PC-9 (cell line): Measurements from ENCODE around the gene ABTB2. TPM values are rescaled to one million over a fixed set of nuclear protein-coding genes. Genes with fewer than 3 reads are reported as not detected.

Source experiments
- BruUV-seq: library from RNA; stranded (reverse); fragments of 400-500 nt; replicated peaks from 2 replicates; lab custom pipeline; 2021; lab: Mats Ljungman, UMichigan
- CTCF ChIA-PET: fragments of 300-600 bp; sonication (Branson Sonifier 250); formaldehyde crosslinking; loops from one replicate; lab custom pipeline; 2022; ENCODE audit warnings: antibody characterized with exemption; lab: Charles Lee
- POLR2A ChIA-PET: fragments of 300-600 bp; sonication (Branson Sonifier 250); formaldehyde crosslinking; loops from one replicate; lab custom pipeline; 2022; ENCODE audit warnings: antibody characterized with exemption; ENCODE audit not compliant: unreplicated experiment; lab: Charles Lee
- DNase-seq, 2 experiments: peaks; one replicate each; pipeline versions ENCODE4 v3.0.0 to v3.0.0-alpha.2; 2015 to 2022; ENCODE audit warnings: mixed read lengths in 1 of 2
- H2AFZ ChIP-seq: fragments of 200-600 bp; sonication (generic); 2 replicates; pipeline ENCODE4 v1.8.1; 2017; ENCODE audit warnings: antibody characterized with exemption
- H3F3A ChIP-seq: fragments of 200-600 bp; sonication (generic); 2 replicates; pipeline ENCODE4 v1.8.1; 2017; ENCODE audit warnings: antibody characterized with exemption, mild to moderate bottlenecking, low read depth; ENCODE audit not compliant: insufficient read depth
- H3K27ac ChIP-seq: fragments of 200-600 bp; sonication (generic); 2 replicates; pipeline ENCODE4 v1.6.1; 2016; ENCODE audit warnings: mixed run types
- H3K27me3 ChIP-seq: fragments of 200-600 bp; sonication (generic); 2 replicates; pipeline ENCODE4 v1.6.1; 2016; ENCODE audit warnings: low read depth, mixed run types; ENCODE audit not compliant: insufficient read depth
- H3K36me3 ChIP-seq: fragments of 200-600 bp; sonication (generic); 2 replicates; pipeline ENCODE4 v1.6.1; 2016; ENCODE audit warnings: low read depth, mixed run types
- H3K4me1 ChIP-seq: fragments of 200-600 bp; sonication (generic); replicated peaks from 2 replicates; pipeline ENCODE4 v1.6.1; 2016; ENCODE audit warnings: mixed run types; ENCODE audit not compliant: insufficient read depth
- H3K4me2 ChIP-seq: fragments of 200-600 bp; sonication (generic); 2 replicates; pipeline ENCODE4 v1.6.1; 2017; ENCODE audit warnings: mixed run types
- H3K4me3 ChIP-seq: fragments of 200-600 bp; sonication (generic); 2 replicates; pipeline ENCODE4 v1.6.1; 2016; ENCODE audit warnings: mixed run types
- H3K79me2 ChIP-seq: fragments of 200-600 bp; sonication (generic); 2 replicates; pipeline ENCODE4 v1.6.1; 2017; ENCODE audit warnings: low read depth, mixed run types
- H3K9me2 ChIP-seq: fragments of 200-600 bp; sonication (generic); 2 replicates; pipeline ENCODE4 v1.8.1; 2017; ENCODE audit warnings: mild to moderate bottlenecking; ENCODE audit not compliant: insufficient read depth
- H3K9me3 ChIP-seq: fragments of 200-600 bp; sonication (generic); 2 replicates; pipeline ENCODE4 v1.8.1; 2016; ENCODE audit warnings: low read depth; ENCODE audit not compliant: insufficient read depth
- H4K20me1 ChIP-seq: fragments of 200-600 bp; sonication (generic); 2 replicates; pipeline ENCODE4 v1.8.1; 2017; ENCODE audit not compliant: insufficient read depth
- CTCF ChIP-seq: fragments of 200-600 bp; sonication (generic); conservative IDR thresholded peaks from 2 replicates; pipeline ENCODE4 v1.6.1; 2017; ENCODE audit warnings: mixed run types, antibody characterized with exemption, mild to moderate bottlenecking, moderate library complexity
- EZH2 ChIP-seq: fragments of 200-600 bp; sonication (generic); IDR thresholded peaks from 2 replicates; pipeline ENCODE4 v1.8.0; 2017; ENCODE audit warnings: antibody characterized with exemption, low read depth
- intact Hi-C: fragments of 100-400 bp; cut with micrococcal nuclease; formaldehyde crosslinking; loops from one replicate; pipeline ENCODE4 v1.10.0; 2022; ENCODE audit not compliant: unreplicated experiment
- total RNA-seq: library from RNA; stranded (reverse); gene quantifications from 2 replicates; pipeline ENCODE4 v1.2.3, GENCODE V29; 2021

Gene ABTB2
- total RNA-seq, 1 experiment from 2014 or later = 12.9 TPM

GRCh38 chr11:34161812-34162492 is 195.9 kb downstream of the ABTB2 start:
- Histone ChIP-seq H2AFZ (no peak overlapping the region), H3F3A (peaks cover 20% of the 10 kb centered on the region; the same call in 1 of the 2 replicates), H3K4me2 (no peak overlapping the region), H3K79me2 (no peaks in the 10 kb centered on the region), H3K9me3 (no peaks in the 10 kb centered on the region), H3K36me3 (0 out of 2 replicates have a peak, but pooled peaks cover 4% of the 10 kb centered on the region), H3K27ac (no peak overlapping the region), H3K9me2 (no peaks in the 10 kb centered on the region), H3K4me1 (peaks cover 17% of the 10 kb centered on the region), H3K4me3 (no peak overlapping the region), H3K27me3 (no peaks in the 10 kb centered on the region), H4K20me1 (peaks cover 11% of the 10 kb centered on the region; the same call in 1 of the 2 replicates)
- DNase-seq = peak; percentile 17 to 53
- no peak for TF ChIP-seq EZH2
- TF ChIP-seq CTCF = no peak
- intact Hi-C loops = loop anchor here (10.0 kb wide), 1 partner anchor 733 kb away; no protein-coding TSS in a partner anchor
- CTCF ChIA-PET = interaction anchor here (0.6 kb wide), 1 partner anchor 12 kb away, joined by 7 read pairs; no protein-coding TSS in a partner anchor
- POLR2A ChIA-PET = no interaction called here
- BruUV-seq = no TSS peak

- Histone ChIP-seq H4K20me1 (peaks cover 12% of the 10 kb centered on the region; the same call in 1 of the 2 replicates), H3K4me3 (no peak overlapping the region), H3K9me2 (no peaks in the 10 kb centered on the region), H3F3A (peaks cover 14% of the 10 kb centered on the region; the same call in 1 of the 2 replicates), H3K36me3 (0 out of 2 replicates have a peak, but pooled peaks cover 4% of the 10 kb centered on the region), H3K27ac (no peak overlapping the region), H3K27me3 (no peaks in the 10 kb centered on the region), H2AFZ (no peak overlapping the region), H3K79me2 (no peaks in the 10 kb centered on the region), H3K4me1 (peaks cover 11% of the 10 kb centered on the region), H3K9me3 (no peaks in the 10 kb centered on the region), H3K4me2 (no peak overlapping the region)
- BruUV-seq = no TSS peak
- DNase-seq = no peak
- intact Hi-C loops = loop anchor here (10.0 kb wide), 1 partner anchor 733 kb away; no protein-coding TSS in a partner anchor
- CTCF ChIA-PET = interaction anchor here (0.6 kb wide), 1 partner anchor 13 kb away, joined by 7 read pairs; no protein-coding TSS in a partner anchor
- TF ChIP-seq EZH2 = no peak
- no peak for TF ChIP-seq CTCF
- POLR2A ChIA-PET = no interaction called here
Observed at GRCh38 chr11:34161361-34161760, 196.4 kb downstream of the ABTB2 start.

GRCh38 chr11:34160791-34161190 is 197.0 kb downstream of the ABTB2 start:
- H3K9me2 ChIP-seq = no peaks in the 10 kb centered on the region
- DNase-seq = no peak
- ChIA-PET CTCF (interaction anchor here (0.6 kb wide), 1 partner anchor 25 kb away, joined by 3 read pairs; no protein-coding TSS in a partner anchor), POLR2A (no interaction called here)
- peaks cover 8% of the 10 kb centered on the region; the same call in 1 of the 2 replicates for H3F3A ChIP-seq
- peaks cover 6% of the 10 kb centered on the region for H3K4me1 ChIP-seq
- H3K9me3 ChIP-seq = no peaks in the 10 kb centered on the region
- 0 out of 2 replicates have a peak, but pooled peaks cover 4% of the 10 kb centered on the region for H3K36me3 ChIP-seq
- H3K4me3 ChIP-seq = no peak overlapping the region
- no peak overlapping the region for H3K4me2 ChIP-seq
- BruUV-seq = no TSS peak
- TF ChIP-seq EZH2 (no peak), CTCF (no peak)
- no peaks in the 10 kb centered on the region for H3K79me2 ChIP-seq
- no peak overlapping the region for H3K27ac ChIP-seq
- no peaks in the 10 kb centered on the region for H3K27me3 ChIP-seq
- intact Hi-C loops = loop anchor here (10.0 kb wide), 1 partner anchor 734 kb away; no protein-coding TSS in a partner anchor
- H2AFZ ChIP-seq = no peak overlapping the region
- peaks cover 12% of the 10 kb centered on the region; the same call in 1 of the 2 replicates for H4K20me1 ChIP-seq
